PC-9 (cell line): ENCODE results near the gene CEACAM6.

Experiments
- EZH2 ChIP-seq: fragments of 200-600 bp; sonication (generic); IDR thresholded peaks from 2 replicates; pipeline ENCODE4 v1.8.0; 2017; ENCODE audit warnings: antibody characterized with exemption, low read depth
- TF ChIP-seq, protein P1 (sequence below): fragments of 200-600 bp; sonication (generic); conservative IDR thresholded peaks from 2 replicates; pipeline ENCODE4 v1.6.1; 2017; ENCODE audit warnings: mixed run types, antibody characterized with exemption, mild to moderate bottlenecking, moderate library complexity

DNA sequence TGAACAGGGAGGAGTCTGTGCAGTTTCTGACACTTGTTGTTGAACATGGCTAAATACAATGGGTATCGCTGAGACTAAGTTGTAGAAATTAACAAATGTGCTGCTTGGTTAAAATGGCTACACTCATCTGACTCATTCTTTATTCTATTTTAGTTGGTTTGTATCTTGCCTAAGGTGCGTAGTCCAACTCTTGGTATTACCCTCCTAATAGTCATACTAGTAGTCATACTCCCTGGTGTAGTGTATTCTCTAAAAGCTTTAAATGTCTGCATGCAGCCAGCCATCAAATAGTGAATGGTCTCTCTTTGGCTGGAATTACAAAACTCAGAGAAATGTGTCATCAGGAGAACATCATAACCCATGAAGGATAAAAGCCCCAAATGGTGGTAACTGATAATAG, 16.1 kb downstream of the CEACAM6 start:
- TF ChIP-seq, protein P1, sequence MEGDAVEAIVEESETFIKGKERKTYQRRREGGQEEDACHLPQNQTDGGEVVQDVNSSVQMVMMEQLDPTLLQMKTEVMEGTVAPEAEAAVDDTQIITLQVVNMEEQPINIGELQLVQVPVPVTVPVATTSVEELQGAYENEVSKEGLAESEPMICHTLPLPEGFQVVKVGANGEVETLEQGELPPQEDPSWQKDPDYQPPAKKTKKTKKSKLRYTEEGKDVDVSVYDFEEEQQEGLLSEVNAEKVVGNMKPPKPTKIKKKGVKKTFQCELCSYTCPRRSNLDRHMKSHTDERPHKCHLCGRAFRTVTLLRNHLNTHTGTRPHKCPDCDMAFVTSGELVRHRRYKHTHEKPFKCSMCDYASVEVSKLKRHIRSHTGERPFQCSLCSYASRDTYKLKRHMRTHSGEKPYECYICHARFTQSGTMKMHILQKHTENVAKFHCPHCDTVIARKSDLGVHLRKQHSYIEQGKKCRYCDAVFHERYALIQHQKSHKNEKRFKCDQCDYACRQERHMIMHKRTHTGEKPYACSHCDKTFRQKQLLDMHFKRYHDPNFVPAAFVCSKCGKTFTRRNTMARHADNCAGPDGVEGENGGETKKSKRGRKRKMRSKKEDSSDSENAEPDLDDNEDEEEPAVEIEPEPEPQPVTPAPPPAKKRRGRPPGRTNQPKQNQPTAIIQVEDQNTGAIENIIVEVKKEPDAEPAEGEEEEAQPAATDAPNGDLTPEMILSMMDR: no peak
- TF ChIP-seq EZH2: no peak
